Adrenal gland (tissue), 19 donors: ENCODE data around the gene FOCAD. TPM values are rescaled to one million over a fixed set of nuclear protein-coding genes. Genes with fewer than 3 reads are reported as not detected.

ENCODE experiments used
- DNase-seq, 7 donors: peaks; one replicate each; pipeline ENCODE4 v3.0.0-alpha.2; 2019 to 2020
- H3K27ac ChIP-seq, 5 donors: fragments of 200-600 bp; sonication (generic) in 4 of 5; 1 replicate in 3 of 5; 2 replicates in 2 of 5; pipeline versions ENCODE4 v1.5.1 to v1.8.0; 2016 to 2020; ENCODE audit warnings: mild to moderate bottlenecking in 1 of 5
- H3K27me3 ChIP-seq: fragments of 200-600 bp; 2 replicates; pipeline ENCODE4 v1.8.0; 2021
- H3K36me3 ChIP-seq, 2 donors: fragments of 200-600 bp; replicated peaks in 1 of 2; 1 replicate in 1 of 2; 2 replicates in 1 of 2; pipeline versions ENCODE4 v1.5.1 to v1.8.0; 2018 to 2022
- H3K4me1 ChIP-seq, 2 donors: fragments of 200-600 bp; replicated peaks in 1 of 2; 1 replicate in 1 of 2; 2 replicates in 1 of 2; pipeline versions ENCODE4 v1.5.1 to v1.8.0; 2018 to 2021
- H3K4me3 ChIP-seq, 4 donors: fragments of 200-600 bp; sonication (generic) in 3 of 4; one replicate each; pipeline ENCODE4 v1.5.1; 2016 to 2018
- H3K9me3 ChIP-seq, 3 donors: fragments of 200-600 bp; sonication (generic) in 1 of 3; replicated peaks in 1 of 3; 1 replicate in 2 of 3; 2 replicates in 1 of 3; pipeline versions ENCODE4 v1.5.1 to v1.8.0; 2016 to 2021
- CTCF ChIP-seq, 6 experiments: fragments of 450-650 bp in 4 of 6; fragments of 200-600 bp in 2 of 6; sonication (generic) in 1 of 6; IDR thresholded peaks; 1 replicate in 5 of 6; 2 replicates in 1 of 6; pipeline versions ENCODE4 v1.5.1 to v1.8.0; 2016 to 2021; ENCODE audit warnings: antibody characterized with exemption in 6 of 6, mild to moderate bottlenecking in 2 of 6, moderate library complexity in 1 of 6
- POLR2A ChIP-seq, 2 donors: fragments of 450-650 bp; IDR thresholded peaks; one replicate each; pipeline ENCODE4 v1.6.1; 2017; ENCODE audit warnings: antibody characterized with exemption in 2 of 2, mild to moderate bottlenecking in 2 of 2, moderate library complexity in 1 of 2
- WGBS, 4 donors: extraction: QIAGEN DNeasy Blood & Tissue Kit in 2 of 4; methylation state at CpG; one replicate each; pipeline versions ENCODE4 v1.1.5 to v1.1.7; 2013 to 2017; 5-methylcytosine and 5-hydroxymethylcytosine counted together
- intact Hi-C, 2 donors: fragments of 100-400 bp; cut with DNase I; formaldehyde crosslinking; loops; one replicate each; pipeline versions ENCODE4 v1.14.1 to v1.15.0; 2022 to 2023
- long read RNA-seq, 10 donors: library from polyadenylated mRNA in 3 of 10; unstranded in 2 of 10; stranded (forward) in 1 of 10; transcript quantifications; one replicate each; pipeline ENCODE4 v2.0.0 and lab custom pipeline, GENCODE V29; 2021 to 2026
- polyA plus RNA-seq, 3 donors: library from polyadenylated mRNA; stranded (reverse); fragments of 200-250 nt in 2 of 3; fragments of 350-450 nt in 1 of 3; fragmentation: Illumina TruSeq in 1 of 3; extraction: RNeasy Lipid Tissue Mini Kit (QIAGEN cat#74804) in 1 of 3; gene quantifications; one replicate each; pipeline ENCODE4 v1.2.3, GENCODE V29; 2013 to 2014
- total RNA-seq, 9 donors: library from RNA; depleted of rRNA in 4 of 9; stranded (reverse); fragments of >200 nt in 4 of 9; fragments of 120-200 nt in 1 of 9; fragmentation: NEBNext Ultra II Directional in 1 of 9; extraction: Animal tissue kit (Norgen Biotek cat#: 25700) in 1 of 9; gene quantifications; one replicate each; pipeline versions ENCODE4 v1.1.0 to v1.2.4, GENCODE V29; 2013 to 2023
- donor health status: healthy with polysubstance abuse.
- donor health status: Bipolar disorder and iron deficiency.
- donor health status: DM: yes; HTN: yes; CAD: no.
- donor health status: DM: no; HTN: no; CAD: no.
- donor health status: DM: no; HTN: no; CAD: no.
- donor health status: DM: yes; HTN: yes; CAD: no.

Gene FOCAD
- total RNA-seq (100 to 1,000 TPM in 1 of 9 donors, 10 to 100 TPM in 8; 43.6 to 134 (median 60.7) TPM), polyA plus RNA-seq (10 to 100 TPM; 20.5 to 28.0 (median 27.3) TPM)
- long read RNA-seq, donor 1, full-length matches to known transcripts: 3 of 3 reads
- long read RNA-seq, donor 1, partial matches to known transcripts: 0 of 3 reads
- long read RNA-seq, donor 1, other reads (novel, unspliced or antisense): 0 of 3 reads
- long read RNA-seq, donor 2, partial matches to known transcripts: 23 of 23 reads
- long read RNA-seq, donor 2, other reads (novel, unspliced or antisense): 0 of 23 reads
- long read RNA-seq, donor 3, full-length matches to known transcripts: 2 of 19 reads
- long read RNA-seq, donor 3, partial matches to known transcripts: 17 of 19 reads
- long read RNA-seq, donor 3, other reads (novel, unspliced or antisense): 0 of 19 reads
- long read RNA-seq, donor 4, partial matches to known transcripts: 6 of 10 reads
- long read RNA-seq, donor 4, other reads (novel, unspliced or antisense): 4 of 10 reads
- long read RNA-seq, donor 5, full-length matches to known transcripts: 7 of 66 reads
- long read RNA-seq, donor 5, partial matches to known transcripts: 23 of 66 reads
- long read RNA-seq, donor 5, other reads (novel, unspliced or antisense): 36 of 66 reads
- long read RNA-seq, donor 6, partial matches to known transcripts: 5 of 11 reads
- long read RNA-seq, donor 6, other reads (novel, unspliced or antisense): 6 of 11 reads
- long read RNA-seq, donor 7, partial matches to known transcripts: 20 of 21 reads
- long read RNA-seq, donor 7, other reads (novel, unspliced or antisense): 0 of 21 reads
- long read RNA-seq, donor 8, partial matches to known transcripts: 28 of 32 reads
- long read RNA-seq, donor 8, other reads (novel, unspliced or antisense): 0 of 32 reads
- long read RNA-seq, donor 9, full-length matches to known transcripts: 1 of 1 reads
- long read RNA-seq, donor 9, partial matches to known transcripts: 0 of 1 reads
- long read RNA-seq, donor 9, other reads (novel, unspliced or antisense): 0 of 1 reads
- long read RNA-seq, donor 10, partial matches to known transcripts: 10 of 12 reads
- long read RNA-seq, donor 10, other reads (novel, unspliced or antisense): 0 of 12 reads

GRCh38 chr9:20684035-20684874 lies at the start of gene FOCAD:
FOCAD (plus strand) TSS chr9:20684259; CDS start chr9:20715354, 31,095 bp downstream.
- WGBS, 4 donors: 0 to 1% (median 0%) methylated on average over 12 to 78 of the region's 78 CpGs
- DNase-seq: peak; percentile 95 to 98 (median 97)
- peak within 1 kb of the TSS; percentile 91 to 98 (median 94) for H3K27ac ChIP-seq
- peak within 1 kb of the TSS; percentile 33 to 88 (median 74) for H3K4me3 ChIP-seq
- intact Hi-C loops: no loop called here
- no peaks in the 10 kb centered on the region for H3K9me3 ChIP-seq
- H3K27me3 ChIP-seq: no peaks in the 10 kb centered on the region
- TF ChIP-seq POLR2A (IDR thresholded peaks at IDR 0.05) (peak; percentile 98 to 100), CTCF (IDR thresholded peaks at IDR 0.05) (peak in 2 of 6 experiments; percentile 13 to 22)
- H3K4me1 ChIP-seq: peaks cover 21 to 40% of the 10 kb centered on the region in 2 donors
- H3K36me3 ChIP-seq: no peaks in the 10 kb centered on the region

- peaks cover 0 to 5% of the 10 kb centered on the region in 2 donors for H3K4me1 ChIP-seq
- H3K4me3 ChIP-seq: no peak overlapping the region
- 80 to 86% (median 84%) methylated on average over 4 of the region's 4 CpGs for WGBS, 4 donors
- no peak for DNase-seq
- H3K27ac ChIP-seq: no peak overlapping the region
- TF ChIP-seq POLR2A (IDR thresholded peaks at IDR 0.05) (no peak), CTCF (IDR thresholded peaks at IDR 0.05) (no peak)
- intact Hi-C loops: no loop called here
- no peaks in the 10 kb centered on the region for H3K36me3 ChIP-seq
- H3K27me3 ChIP-seq: no peaks in the 10 kb centered on the region
- H3K9me3 ChIP-seq: no peaks in the 10 kb centered on the region
These were observed 49.2 kb upstream of the FOCAD start for GRCh38 chr9:20634895-20635294.

- Histone ChIP-seq H3K27ac (no peak overlapping the region), H3K36me3 (no peaks in the 10 kb centered on the region), H3K4me3 (no peak overlapping the region), H3K4me1 (no peaks in the 10 kb centered on the region), H3K27me3 (no peaks in the 10 kb centered on the region), H3K9me3 (no peaks in the 10 kb centered on the region)
- DNase-seq: no peak
- intact Hi-C loops: no loop called here
- no peak for TF ChIP-seq CTCF (IDR thresholded peaks at IDR 0.05)
- no peak for TF ChIP-seq POLR2A (IDR thresholded peaks at IDR 0.05)
- 83 to 98% (median 85%) methylated on average over 3 of the region's 3 CpGs for WGBS, 4 donors
These were observed 47.1 kb upstream of the FOCAD start for GRCh38 chr9:20636888-20637440.
